ENCODE data around the gene SYNJ2. TPM values are rescaled to one million over a fixed set of nuclear protein-coding genes. Genes with fewer than 3 reads are reported as not detected.
"Not testable (repeated sequence)": the region's sequence is repeated elsewhere in the genome, so short reads cannot be mapped to it uniquely, and the experiment has no call there.

The SYNJ2 gene
- total and polyA plus RNA-seq, 2 donors from 2014 or later = 1.7 to 15.8 TPM

GRCh38 chr6:157946053-157946617 lies 35.5 kb upstream of the SYNJ2 start:
- intact Hi-C loops (cut with DNase I) = no loop called here
- Histone ChIP-seq H3K4me1 (ENCODE audit: control insufficient read depth in 2 of 3, insufficient read depth in 2 of 3, low read depth in 1 of 3, low read length in 3 of 3) (no peaks in the 10 kb centered on the region), H3K27me3 (ENCODE audit: control insufficient read depth, insufficient read depth, low read length) (no peaks in the 10 kb centered on the region), H3K27ac (ENCODE audit: low read depth in 2 of 2, low read length in 2 of 2) (no peak overlapping the region), H3K9me3 (ENCODE audit: control insufficient read depth in 2 of 3, insufficient read depth in 1 of 3, low read length in 3 of 3) (no peaks in the 10 kb centered on the region), H3K9ac (ENCODE audit: low read length in 3 of 3) (no peak overlapping the region), H3K4me3 (ENCODE audit: low read length in 3 of 3) (no peak overlapping the region), H3K36me3 (ENCODE audit: control insufficient read depth in 2 of 3, insufficient read depth in 3 of 3, low read length in 3 of 3) (peaks cover 3 to 31% (median 10%) of the 10 kb centered on the region in 3 donors)
- DNase-seq (no peak), FAIRE-seq (no peak)
- no peak for TF ChIP-seq CTCF (IDR thresholded peaks at IDR 0.05; ENCODE audit: borderline replicate concordance, extremely low read depth, insufficient read depth)

- no peak for FAIRE-seq
- peak in 2 of 5 donors; percentile 19 to 42 for DNase-seq
- peak; percentile 42 for TF ChIP-seq CTCF (IDR thresholded peaks at IDR 0.05; ENCODE audit: borderline replicate concordance, extremely low read depth, insufficient read depth)
Measured at GRCh38 chr6:157946865-157947532, 34.7 kb upstream of the SYNJ2 start.

GRCh38 chr6:157950899-157951298 lies 30.8 kb upstream of the SYNJ2 start:
- H3K27ac ChIP-seq (ENCODE audit: low read depth in 2 of 2, low read length in 2 of 2); intact Hi-C loops (cut with DNase I); H3K9me3 ChIP-seq (ENCODE audit: control insufficient read depth in 2 of 3, insufficient read depth in 1 of 3, low read length in 3 of 3); H3K36me3 ChIP-seq (ENCODE audit: control insufficient read depth in 2 of 3, insufficient read depth in 3 of 3, low read length in 3 of 3); H3K4me1 ChIP-seq (ENCODE audit: control insufficient read depth in 2 of 3, insufficient read depth in 2 of 3, low read depth in 1 of 3, low read length in 3 of 3); FAIRE-seq; H3K9ac ChIP-seq (ENCODE audit: low read length in 3 of 3); DNase-seq; H3K27me3 ChIP-seq (ENCODE audit: control insufficient read depth, insufficient read depth, low read length); H3K4me3 ChIP-seq (ENCODE audit: low read length in 3 of 3): not testable (repeated sequence)

More at GRCh38 chr6:157946865-157947532, 34.7 kb upstream of the SYNJ2 start:
- H3K27ac ChIP-seq (ENCODE audit: low read depth in 2 of 2, low read length in 2 of 2) = no peak overlapping the region
- no peak overlapping the region for H3K4me3 ChIP-seq (ENCODE audit: low read length in 3 of 3)
- no peaks in the 10 kb centered on the region for H3K27me3 ChIP-seq (ENCODE audit: control insufficient read depth, insufficient read depth, low read length)
- H3K9me3 ChIP-seq (ENCODE audit: control insufficient read depth in 2 of 3, insufficient read depth in 1 of 3, low read length in 3 of 3) = no peaks in the 10 kb centered on the region
- peaks cover 3 to 23% (median 7%) of the 10 kb centered on the region in 3 donors for H3K36me3 ChIP-seq (ENCODE audit: control insufficient read depth in 2 of 3, insufficient read depth in 3 of 3, low read length in 3 of 3)
- intact Hi-C loops (cut with DNase I) = no loop called here
- H3K9ac ChIP-seq (ENCODE audit: low read length in 3 of 3) = no peak overlapping the region
- peaks cover 0 to 2% (median 0%) of the 10 kb centered on the region in 3 donors for H3K4me1 ChIP-seq (ENCODE audit: control insufficient read depth in 2 of 3, insufficient read depth in 2 of 3, low read depth in 1 of 3, low read length in 3 of 3)

GRCh38 chr6:157951828-157952227 lies 29.8 kb upstream of the SYNJ2 start:
- H3K9me3 ChIP-seq (ENCODE audit: control insufficient read depth in 2 of 3, insufficient read depth in 1 of 3, low read length in 3 of 3) = no peaks in the 10 kb centered on the region
- DNase-seq = no peak
- intact Hi-C loops (cut with DNase I) = no loop called here
- H3K27ac ChIP-seq (ENCODE audit: low read depth in 2 of 2, low read length in 2 of 2) = no peak overlapping the region
- H3K4me3 ChIP-seq (ENCODE audit: low read length in 3 of 3) = no peak overlapping the region
- H3K4me1 ChIP-seq (ENCODE audit: control insufficient read depth in 2 of 3, insufficient read depth in 2 of 3, low read depth in 1 of 3, low read length in 3 of 3) = peaks cover 0 to 4% (median 0%) of the 10 kb centered on the region in 3 donors
- no peaks in the 10 kb centered on the region for H3K36me3 ChIP-seq (ENCODE audit: control insufficient read depth in 2 of 3, insufficient read depth in 3 of 3, low read length in 3 of 3)
- H3K27me3 ChIP-seq (ENCODE audit: control insufficient read depth, insufficient read depth, low read length) = no peaks in the 10 kb centered on the region
- no peak for FAIRE-seq
- no peak overlapping the region for H3K9ac ChIP-seq (ENCODE audit: low read length in 3 of 3)
- TF ChIP-seq CTCF (IDR thresholded peaks at IDR 0.05; ENCODE audit: borderline replicate concordance, extremely low read depth, insufficient read depth) = no peak

Measured in kidney (tissue), 14 donors.